Right renal cortex interstitium (tissue), 3 donors: ENCODE data around the gene CEP44. TPM values are rescaled to one million over a fixed set of nuclear protein-coding genes. Genes with fewer than 3 reads are reported as not detected.
A peak's percentile ranks its signal among the peaks of the same experiment; 100 is the strongest.
"Not testable (repeated sequence)": the region's sequence is repeated elsewhere in the genome, so short reads cannot be mapped to it uniquely, and the experiment has no call there.

Experiments
- DNase-seq, 3 donors: peaks; one replicate each; pipeline ENCODE4 v3.0.0-alpha.2; 2013; ENCODE audit warnings: low read depth in 3 of 3, low spot score in 2 of 3
- polyA plus RNA-seq, 3 donors: library from polyadenylated mRNA; unstranded; fragments of 120-200 nt; gene quantifications; one replicate each; pipeline ENCODE4 v1.2.1, GENCODE V29; 2013; ENCODE audit not compliant: insufficient read length in 3 of 3

Gene CEP44
- polyA plus RNA-seq, 3 donors: 19.3 to 21.2 (median 20.5) TPM

GRCh38 chr4:174277433-174277832, 6.3 kb upstream of the CEP44 start:
- DNase-seq: no peak

GRCh38 chr4:174278467-174278866, 5.2 kb upstream of the CEP44 start:
- DNase-seq: no peak

DNA sequence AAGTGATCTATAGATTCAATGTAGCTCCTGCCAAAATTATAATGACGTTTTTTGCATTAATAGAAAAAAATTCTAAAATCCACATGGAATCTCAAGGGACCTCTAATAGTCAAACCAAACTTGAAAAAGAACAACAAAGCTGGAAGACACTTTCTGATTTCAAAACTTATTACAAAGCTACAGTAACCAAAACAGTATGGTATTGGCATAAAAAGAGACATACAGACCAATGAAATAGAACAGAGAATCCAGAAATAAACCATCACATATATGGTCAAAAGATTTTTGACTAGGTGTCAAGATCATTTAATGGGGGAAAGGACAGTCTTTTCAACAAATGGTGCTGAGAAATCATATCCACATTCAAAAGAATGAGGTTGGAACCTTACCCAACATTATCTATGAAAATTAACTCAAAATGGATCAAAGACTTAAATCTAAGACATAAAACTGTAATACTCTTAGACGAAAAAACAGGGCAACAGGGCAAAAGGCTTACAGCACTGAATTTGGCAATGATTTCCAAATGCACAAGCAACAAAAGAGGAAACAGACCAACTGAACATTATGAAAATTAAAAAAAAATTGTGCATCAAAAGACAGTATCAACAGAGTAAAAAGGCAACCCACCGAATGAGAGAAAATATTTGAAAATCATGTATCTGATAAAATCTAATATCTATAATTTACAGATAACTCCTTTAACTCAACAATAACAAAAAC, 4.1 kb upstream of the CEP44 start:
- no peak for DNase-seq

- DNase-seq: no peak
Observed at GRCh38 chr4:174281182-174281737, 2.5 kb upstream of the CEP44 start.

- DNase-seq: no peak
Observed at GRCh38 chr4:174281901-174282300, 1.8 kb upstream of the CEP44 start.

DNA sequence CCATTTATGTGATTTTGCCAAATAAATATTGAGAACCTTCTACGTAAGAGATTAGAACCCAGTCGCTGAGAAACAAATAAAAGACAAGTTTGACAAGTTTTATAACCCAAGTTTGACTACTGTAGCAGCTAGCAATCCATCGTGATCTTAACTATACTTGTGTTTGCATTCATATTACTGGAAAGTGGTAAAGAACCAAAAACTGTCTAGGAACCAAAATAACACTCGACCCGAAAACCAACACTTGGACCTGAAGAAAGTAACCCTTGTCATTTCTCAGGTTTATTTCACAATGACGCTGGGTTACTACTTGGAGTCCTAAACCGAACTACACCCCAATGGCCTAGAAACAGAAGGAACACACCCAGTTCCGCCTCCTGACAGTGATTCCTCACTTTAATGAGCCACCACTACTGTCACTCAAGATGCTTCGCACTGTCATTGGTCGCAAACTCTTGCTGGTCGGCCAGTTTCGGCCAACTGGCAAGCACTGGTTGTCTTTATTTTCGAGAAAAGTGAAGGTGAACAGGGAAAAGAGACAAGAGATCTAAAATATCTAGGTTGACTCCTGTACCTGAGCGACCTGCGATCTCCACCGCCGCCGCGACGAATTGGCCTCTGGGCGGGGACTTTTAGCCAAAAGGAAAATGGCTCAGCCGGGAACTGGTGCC, 740 bp upstream of the CEP44 start:
- peak; percentile 77 to 85 (median 82) for DNase-seq

GRCh38 chr4:174284487-174284886, 776 bp downstream of the CEP44 start:
- no peak for DNase-seq

- no peak for DNase-seq
Observed at GRCh38 chr4:174286870-174287269, 3.2 kb downstream of the CEP44 start.

DNA sequence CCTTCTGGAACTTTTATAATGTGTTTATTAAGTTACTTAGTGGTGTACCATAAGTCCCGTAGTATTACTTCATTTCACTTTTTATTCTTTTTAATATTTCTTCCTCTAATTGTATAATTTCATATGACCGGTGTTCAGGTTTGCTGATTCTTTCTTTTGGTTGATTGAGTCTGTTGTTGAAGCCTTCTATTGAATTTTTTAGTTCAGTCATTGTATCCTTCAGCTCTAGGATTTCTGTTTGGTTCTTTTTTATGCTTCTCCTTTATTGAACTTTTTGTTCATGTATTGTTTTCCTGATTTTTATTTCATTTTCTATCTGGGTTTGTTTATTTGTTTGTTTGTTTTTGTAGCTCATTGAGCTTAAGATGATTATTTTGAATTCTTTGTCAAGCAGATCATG, 8.8 kb downstream of the CEP44 start:
- no peak for DNase-seq

- not testable (repeated sequence) for DNase-seq
Observed at GRCh38 chr4:174294641-174295040, 10.9 kb downstream of the CEP44 start.

- DNase-seq: not testable (repeated sequence)
Observed at GRCh38 chr4:174295142-174295541, 11.4 kb downstream of the CEP44 start.

GRCh38 chr4:174303687-174304086, 20.0 kb downstream of the CEP44 start:
- no peak for DNase-seq

DNA sequence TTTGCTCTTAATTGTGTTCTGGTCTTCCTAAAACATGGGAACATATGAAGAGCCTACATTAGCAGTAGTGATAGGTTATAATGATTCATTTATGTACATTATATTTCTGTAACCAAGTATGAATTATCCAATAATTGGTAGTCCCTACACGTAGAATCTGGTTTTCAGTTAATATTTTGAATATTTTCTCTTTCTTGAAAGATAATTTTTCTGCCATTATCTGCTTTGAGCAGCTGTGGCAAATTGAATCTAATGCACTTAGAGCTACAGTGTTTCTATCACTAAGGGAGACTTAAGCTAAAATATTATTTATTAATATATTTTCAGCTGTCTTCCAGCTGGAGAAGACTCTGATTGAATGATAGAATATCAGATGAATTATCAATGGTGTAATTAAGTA, 21.0 kb downstream of the CEP44 start:
- DNase-seq: no peak

DNA sequence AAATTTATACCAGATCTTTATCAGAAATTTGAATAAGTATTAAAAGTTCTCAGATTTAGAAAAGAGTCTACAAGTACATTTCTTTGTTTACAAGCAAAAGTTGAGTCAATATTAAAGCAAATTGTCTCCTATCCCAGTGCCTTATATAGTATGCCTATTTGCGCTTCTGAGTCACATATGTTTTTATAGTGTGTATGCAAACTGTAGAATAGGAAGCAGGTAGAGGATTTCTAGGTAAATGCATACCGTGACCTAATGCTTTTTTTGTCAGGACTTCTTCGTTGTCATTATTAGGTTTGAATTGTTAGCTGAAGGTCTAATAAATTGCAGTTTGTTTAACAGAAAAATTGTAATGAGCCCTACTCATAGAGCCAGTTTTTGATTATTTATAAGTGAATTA, 22.2 kb downstream of the CEP44 start:
- no peak for DNase-seq

GRCh38 chr4:174307694-174308093, 24.0 kb downstream of the CEP44 start:
- DNase-seq: no peak

DNA sequence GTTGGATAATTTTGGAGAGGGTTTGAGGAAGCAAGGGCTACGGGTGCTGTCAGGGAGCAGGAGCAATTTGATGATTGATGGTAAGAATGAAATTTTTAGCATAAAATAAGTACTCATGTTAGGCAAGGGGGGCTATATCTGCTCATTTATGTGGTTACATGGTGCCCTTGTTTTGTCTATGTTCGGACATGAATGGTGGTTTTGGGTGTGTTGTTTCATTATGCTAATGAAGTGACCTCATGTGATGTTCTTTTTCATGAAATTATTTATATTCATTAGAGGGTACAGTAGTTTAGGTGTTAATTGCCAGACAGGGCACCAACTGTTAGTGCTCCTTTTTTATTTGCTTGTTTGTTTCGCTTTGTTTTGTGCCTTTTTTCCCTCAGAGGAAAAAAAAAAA, 29.3 kb downstream of the CEP44 start:
- DNase-seq: no peak

GRCh38 chr4:174314274-174314673, 30.6 kb downstream of the CEP44 start:
- DNase-seq: no peak

GRCh38 chr4:174314770-174315169, 31.1 kb downstream of the CEP44 start:
- no peak for DNase-seq

DNA sequence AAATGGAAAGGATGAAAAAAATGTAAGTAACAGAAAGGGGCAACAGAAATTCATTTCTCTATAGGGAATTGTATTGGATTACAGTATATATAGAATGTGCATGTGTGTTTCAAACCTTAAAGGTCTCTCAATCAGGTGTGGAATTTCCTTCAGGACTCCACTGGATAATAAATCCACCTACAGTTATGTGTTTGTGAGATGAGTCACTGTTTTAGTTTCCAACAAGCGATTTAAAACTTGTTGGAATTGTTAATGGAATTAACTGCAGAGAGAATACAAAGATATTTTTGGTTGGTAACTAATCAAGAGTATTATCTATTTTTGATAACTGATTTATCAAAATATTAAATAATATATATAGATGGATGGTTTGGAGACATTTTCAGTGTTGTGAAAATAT, 32.8 kb downstream of the CEP44 start:
- no peak for DNase-seq

DNA sequence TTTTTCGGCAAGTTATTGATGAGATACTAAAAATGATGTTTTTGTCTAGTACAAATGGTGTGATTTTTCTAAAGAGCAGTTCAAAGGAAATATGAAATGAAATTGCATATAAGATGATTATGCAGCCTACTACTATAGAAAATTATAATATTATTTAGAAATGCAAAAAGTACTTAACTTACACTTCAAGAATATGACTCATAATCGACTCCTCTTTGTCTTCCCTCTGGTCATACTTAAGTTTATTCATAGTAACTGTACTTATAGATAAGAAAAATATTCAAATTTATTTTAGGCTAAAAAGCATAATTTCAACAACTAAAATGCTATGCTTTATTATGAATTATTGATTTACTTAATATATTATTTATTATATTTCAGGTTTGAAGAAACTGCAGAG, 33.2 kb downstream of the CEP44 start:
- DNase-seq: no peak

DNA sequence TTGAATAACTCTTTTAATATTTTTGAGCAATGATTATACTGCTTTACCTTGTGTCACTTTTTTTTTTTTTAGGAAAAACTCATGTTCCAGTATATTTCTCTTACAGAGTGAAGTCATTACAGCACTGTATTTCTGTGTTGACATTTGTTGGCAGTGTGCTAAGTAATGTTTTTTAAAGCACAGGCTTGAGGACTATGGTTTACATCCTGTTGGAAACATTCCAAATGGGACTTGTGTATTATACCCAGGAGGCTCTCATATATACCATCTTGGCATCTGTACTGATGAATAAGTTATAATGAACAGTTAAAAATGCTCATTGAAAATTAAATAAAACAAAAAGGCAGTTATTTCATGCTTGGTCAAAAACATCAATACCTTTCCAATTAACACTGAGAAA, 33.8 kb downstream of the CEP44 start:
- no peak for DNase-seq
